ENCODE measurements around the gene OR6V1.

- TF ChIP-seq CTCF (IDR thresholded peaks at IDR 0.05), result no peak
- no peak for TF ChIP-seq POLR2AphosphoS5 (IDR thresholded peaks at IDR 0.05)
Observed at GRCh38 chr7:143040209-143040715, 11.9 kb upstream of the OR6V1 start.

All from esophagus muscularis mucosa (tissue), 3 donors.